ENCODE measurements around the gene AFMID. TPM values are rescaled to one million over a fixed set of nuclear protein-coding genes. Genes with fewer than 3 reads are reported as not detected.

Gene AFMID
- total and polyA plus RNA-seq, 2 of the 8 experiments (the other 6 are each of a cell fraction or from before 2014, with no cell fraction given) = 49.0 to 53.0 TPM

- Histone ChIP-seq H3K9me3 (ENCODE audit: insufficient read depth in 2 of 2, low read depth in 1 of 2, low read length in 1 of 2) (no peaks in the 10 kb centered on the region), H3K79me1 (ENCODE audit: low read depth, low read length) (no peaks in the 10 kb centered on the region), H4K91ac (replicated peaks; ENCODE audit: insufficient read length, low read length) (no peak overlapping the region), H2AFZ (ENCODE audit: low read length) (no peak overlapping the region), H3K18ac (ENCODE audit: extremely low read depth, low read length) (no peak overlapping the region), H3K4ac (replicated peaks; ENCODE audit: insufficient read length, low read depth, low read length) (no peak overlapping the region), H2BK12ac (ENCODE audit: low read depth, low read length) (no peak overlapping the region), H3K36me3 (ENCODE audit: control insufficient read depth in 2 of 4, insufficient read depth in 4 of 4, low read length in 3 of 4) (no peaks in the 10 kb centered on the region), H4K20me1 (replicated peaks in 1 of 2; ENCODE audit: control insufficient read depth in 1 of 2, insufficient read depth in 2 of 2, low read length in 2 of 2) (peaks cover 0 to 2% of the 10 kb centered on the region in 2 experiments), H2BK120ac (replicated peaks; ENCODE audit: low read depth, low read length) (no peak overlapping the region), H3K56ac (replicated peaks; ENCODE audit: insufficient read length, low read depth, low read length) (no peak overlapping the region), H3K23ac (ENCODE audit: insufficient read length) (no peak overlapping the region), H3K4me1 (replicated peaks in 1 of 4; ENCODE audit: control insufficient read depth in 3 of 4, insufficient read depth in 4 of 4, low read length in 3 of 4) (peaks cover 0 to 8% (median 5%) of the 10 kb centered on the region in 4 experiments; a peak in 5 of 7 replicates), H2BK20ac (ENCODE audit: low read length) (no peak overlapping the region), H3K27ac (ENCODE audit: low read depth, low read length) (no peak overlapping the region), H3K4me3 (ENCODE audit: extremely low read depth in 1 of 4, insufficient read depth in 2 of 4, low read depth in 3 of 4, low read length in 4 of 4) (no peak overlapping the region), H4K8ac (ENCODE audit: extremely low read depth, insufficient read depth, low read length) (no peak overlapping the region), H3K23me2 (ENCODE audit: low read depth, low read length) (peaks cover 5% of the 10 kb centered on the region; the same call in 1 of the 2 replicates), H3K4me2 (ENCODE audit: insufficient read depth in 1 of 2, low read depth in 2 of 2, low read length in 2 of 2) (no peak overlapping the region; a peak in 1 of 4 replicates), H3K14ac (ENCODE audit: insufficient read length) (no peak overlapping the region), H2BK5ac (ENCODE audit: low read depth, low read length) (no peak overlapping the region), H3K79me2 (ENCODE audit: control insufficient read depth in 1 of 2, insufficient read depth in 2 of 2, low read length in 2 of 2) (no peaks in the 10 kb centered on the region), H2AK5ac (ENCODE audit: low read depth, low read length) (no peak overlapping the region), H3K27me3 (replicated peaks in 1 of 4; ENCODE audit: control insufficient read depth in 3 of 4, extremely low read depth in 1 of 4, insufficient read depth in 3 of 4, low read length in 3 of 4) (peaks cover 0 to 27% (median 22%) of the 10 kb centered on the region in 4 experiments; a peak in 6 of 7 replicates), H4K5ac (ENCODE audit: insufficient read length, low read depth, low read length) (no peak overlapping the region), H2BK15ac (ENCODE audit: low read length) (no peak overlapping the region), H3K9ac (replicated peaks in 1 of 4; ENCODE audit: extremely low read depth in 1 of 4, low read depth in 3 of 4, low read length in 3 of 4) (no peak overlapping the region)
- WGBS, 2 experiments (ENCODE audit: extremely low coverage in 1 of 2, insufficient coverage in 1 of 2, insufficient read length in 1 of 2, insufficient replicate concordance in 2 of 2, low coverage in 1 of 2, low lambda C conversion rate in 2 of 2, missing lambda C conversion rate in 1 of 2) = 91% methylated on average over 13 of the region's 13 CpGs; no CpG with 5 or more reads in 1 of the 2 experiments
- CTCF ChIA-PET (ENCODE audit: partially characterized antibody) = interaction anchor here (1.6 kb wide), 1 partner anchor 21 kb away, joined by 7 read pairs; no protein-coding TSS in a partner anchor
- no peak for FAIRE-seq
- no peak for TF ChIP-seq RBBP5 (IDR thresholded peaks at IDR 0.05; ENCODE audit: borderline replicate concordance, low read depth, low read length)
- TF ChIP-seq TCF12 (IDR thresholded peaks at IDR 0.05; ENCODE audit: low read depth, low read length) = no peak
- TF ChIP-seq CTCF (IDR thresholded peaks at IDR 0.05; ENCODE audit: control extremely low read depth in 1 of 3, insufficient read depth in 1 of 3, low read depth in 1 of 3, low read length in 3 of 3) = no peak
- TF ChIP-seq SIX5 (IDR thresholded peaks at IDR 0.05; ENCODE audit: low read depth, low read length) = no peak
- TF ChIP-seq NRF1 (IDR thresholded peaks at IDR 0.05; ENCODE audit: low read depth, low read length) = no peak
- no peak for TF ChIP-seq KDM1A (IDR thresholded peaks at IDR 0.05; ENCODE audit: borderline replicate concordance, low read length)
- DNase-seq (ENCODE audit: low read depth in 1 of 2, low spot score in 2 of 2) = no peak
- POLR2A ChIA-PET (ENCODE audit: partially characterized antibody) = interaction anchor here (1.0 to 2.4 kb wide), 2 partner anchors 11 to 44 kb away, joined by 3 to 6 read pairs; partner anchors contain the start of genes AFMID and TK1
Observed at GRCh38 chr17:78230252-78230962, 43.2 kb downstream of the AFMID start.

All from H1 (cell line).